Body of pancreas (tissue), 4 donors: ENCODE measurements around the gene ADAMTS13. TPM values are rescaled to one million over a fixed set of nuclear protein-coding genes. Genes with fewer than 3 reads are reported as not detected.
A peak's percentile ranks its signal among the peaks of the same experiment; 100 is the strongest.

ENCODE experiments used
- ATAC-seq: fragments of 150-250 bp; one replicate; pipeline ENCODE4 v1.9.1; 2016
- DNase-seq, 4 donors: peaks; one replicate each; pipeline ENCODE4 v3.0.0-alpha.2; 2019
- H3K27ac ChIP-seq, 4 donors: fragments of 200-600 bp; sonication (generic); 1 replicate in 3 of 4; 2 replicates in 1 of 4; pipeline versions ENCODE4 v1.5.1 to v1.6.1; 2016 to 2019; ENCODE audit warnings: mild to moderate bottlenecking in 1 of 4, mixed read lengths in 1 of 4, moderate library complexity in 1 of 4
- H3K27me3 ChIP-seq, 2 donors: fragments of 200-600 bp; sonication (generic); one replicate each; pipeline ENCODE4 v1.6.0; 2016; ENCODE audit warnings: mild to moderate bottlenecking in 1 of 2
- H3K36me3 ChIP-seq, 2 donors: fragments of 200-600 bp; sonication (generic); replicated peaks in 1 of 2; 2 replicates each; pipeline ENCODE4 v1.5.1; 2016; ENCODE audit warnings: low read depth in 2 of 2; ENCODE audit not compliant: insufficient read depth in 1 of 2
- H3K4me1 ChIP-seq: fragments of 200-600 bp; sonication (generic); one replicate; pipeline ENCODE4 v1.6.0; 2016
- H3K4me3 ChIP-seq, 2 donors: fragments of 200-600 bp; sonication (generic); 1 replicate in 1 of 2; 2 replicates in 1 of 2; pipeline ENCODE4 v1.5.1; 2016 to 2019
- H3K9me3 ChIP-seq, 3 donors: fragments of 200-600 bp; sonication (generic); 1 replicate in 2 of 3; 2 replicates in 1 of 3; pipeline ENCODE4 v1.5.1; 2016
- CTCF ChIP-seq, 7 experiments: fragments of 450-650 bp in 4 of 7; fragments of 200-600 bp in 3 of 7; sonication (generic) in 3 of 7; IDR thresholded peaks; one replicate each; pipeline ENCODE4 v1.5.1; 2016 to 2019; ENCODE audit warnings: antibody characterized with exemption in 7 of 7
- POLR2A ChIP-seq, 3 donors: fragments of 450-650 bp; IDR thresholded peaks; one replicate each; pipeline ENCODE4 v1.6.1; 2016; ENCODE audit warnings: antibody characterized with exemption in 3 of 3, mild to moderate bottlenecking in 2 of 3
- WGBS, 2 donors: methylation state at CpG; one replicate each; pipeline ENCODE4 v1.1.5; 2017; 5-methylcytosine and 5-hydroxymethylcytosine counted together
- intact Hi-C: fragments of 100-400 bp; cut with DNase I; formaldehyde crosslinking; loops from one replicate; pipeline ENCODE4 v1.15.1; 2023
- total RNA-seq, 2 donors: library from RNA; depleted of rRNA; stranded (reverse); fragments of >200 nt; gene quantifications; one replicate each; pipeline ENCODE4 v1.1.0, GENCODE V29; 2016

ADAMTS13 gene
- total RNA-seq, 2 donors from 2014 or later: 2.3 to 5.6 TPM

DNA sequence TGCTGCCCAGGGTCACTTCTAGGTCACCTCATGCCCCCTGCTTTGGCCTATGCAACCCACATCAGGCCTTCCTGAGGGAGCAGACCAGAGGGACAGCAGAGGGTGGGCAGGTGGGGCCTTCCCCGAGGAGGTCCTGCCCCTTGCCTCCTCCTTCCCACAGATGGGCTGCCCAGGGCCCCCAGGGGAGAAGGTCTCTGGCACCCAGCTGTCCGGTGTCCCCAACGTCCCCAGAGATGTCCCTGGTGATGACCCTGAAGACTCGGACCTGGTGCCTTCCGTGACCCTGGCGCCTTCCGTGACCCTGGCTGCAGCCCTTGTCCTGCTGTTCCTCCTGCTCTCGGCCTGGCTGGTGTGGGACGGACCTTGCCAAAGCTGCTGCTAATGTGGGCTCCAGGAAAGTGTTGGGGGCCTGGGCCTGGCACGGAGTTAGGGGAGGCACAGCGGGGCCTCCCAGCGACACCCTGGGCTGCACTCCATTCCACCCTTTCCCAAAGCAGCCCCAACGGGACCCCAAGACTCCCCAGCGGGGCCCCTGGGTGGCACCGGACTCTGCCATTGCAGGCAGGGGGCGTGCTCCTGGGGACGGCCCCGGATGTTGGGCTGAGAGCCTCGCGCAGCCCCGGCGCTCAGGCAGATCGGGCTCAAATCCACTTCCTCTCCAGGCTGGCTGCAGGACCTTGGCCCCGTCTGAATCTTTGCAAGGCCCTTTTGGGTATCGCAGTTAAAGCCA lies 63.5 kb downstream of the ADAMTS13 start:
- ATAC-seq (peak; percentile 14), DNase-seq (no peak)

GRCh38 chr9:133487331-133487725 lies 65.2 kb downstream of the ADAMTS13 start:
- WGBS, 2 donors: 50 to 74% methylated on average over 2 to 8 of the region's 8 CpGs
- H3K4me1 ChIP-seq: peaks cover 23% of the 10 kb centered on the region
- H3K27me3 ChIP-seq: no peaks in the 10 kb centered on the region
- no peak for TF ChIP-seq POLR2A (IDR thresholded peaks at IDR 0.05)
- no peaks in the 10 kb centered on the region for H3K9me3 ChIP-seq
- intact Hi-C loops: loop anchor here (5.0 to 10.0 kb wide), 3 partner anchors 80 to 300 kb away; partner anchors contain the start of gene SURF6
- H3K36me3 ChIP-seq: no peaks in the 10 kb centered on the region
- no peak for ATAC-seq
- DNase-seq: no peak
- H3K27ac ChIP-seq: no peak overlapping the region
- no peak overlapping the region for H3K4me3 ChIP-seq

More for the DNA sequence above, 63.5 kb downstream of the ADAMTS13 start:
- H3K4me1 ChIP-seq: peaks cover 18% of the 10 kb centered on the region
- no peaks in the 10 kb centered on the region for H3K36me3 ChIP-seq
- WGBS, 2 donors: 46 to 61% methylated on average over 4 to 22 of the region's 25 CpGs
- H3K4me3 ChIP-seq: no peak overlapping the region
- no peaks in the 10 kb centered on the region for H3K27me3 ChIP-seq
- peak overlapping the region in 2 of 4 donors; percentile 18 to 39 for H3K27ac ChIP-seq
- intact Hi-C loops: loop anchor here (5.0 to 10.0 kb wide), 3 partner anchors 78 to 298 kb away; partner anchors contain the start of gene SURF6
- no peak for TF ChIP-seq POLR2A (IDR thresholded peaks at IDR 0.05)
- TF ChIP-seq CTCF (IDR thresholded peaks at IDR 0.05): no peak
- H3K9me3 ChIP-seq: no peaks in the 10 kb centered on the region

DNA sequence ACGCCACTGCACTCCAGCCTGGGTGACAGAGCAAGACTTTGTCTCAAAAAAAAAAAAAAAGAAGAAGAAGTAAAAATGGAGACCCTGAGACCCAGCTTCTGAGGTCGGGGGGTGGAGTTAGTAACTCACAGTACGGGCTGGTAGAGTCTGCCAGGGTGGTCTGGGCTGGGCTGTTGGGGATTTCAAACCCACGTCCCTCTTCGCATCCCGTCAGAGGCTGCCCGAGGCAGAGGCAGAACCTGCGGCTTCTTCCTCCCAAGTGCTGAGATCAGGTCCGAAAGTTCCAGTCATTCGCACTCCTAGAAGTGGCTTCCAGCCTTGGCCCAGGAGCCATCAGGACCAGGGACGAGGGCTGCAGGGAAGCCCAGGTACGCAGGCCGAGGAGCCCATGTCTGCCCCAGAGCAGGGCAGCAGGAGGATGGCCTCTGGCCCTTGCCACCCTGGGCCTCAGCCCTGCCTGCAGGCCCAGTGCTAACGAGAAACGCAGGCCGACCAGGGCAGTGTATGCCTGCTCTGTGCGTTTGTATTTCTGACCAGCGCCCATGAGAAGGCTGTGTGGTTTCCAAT lies 66.6 kb downstream of the ADAMTS13 start:
- no peak for ATAC-seq
- H3K9me3 ChIP-seq: no peaks in the 10 kb centered on the region
- intact Hi-C loops: loop anchor here (5.0 to 10.0 kb wide), 3 partner anchors 81 to 301 kb away; partner anchors contain the start of gene SURF6
- no peaks in the 10 kb centered on the region for H3K27me3 ChIP-seq
- H3K4me1 ChIP-seq: peaks cover 26% of the 10 kb centered on the region
- H3K4me3 ChIP-seq: no peak overlapping the region
- no peaks in the 10 kb centered on the region for H3K36me3 ChIP-seq
- WGBS, 2 donors: 83 to 89% methylated on average over 10 to 18 of the region's 18 CpGs
- DNase-seq: no peak
- no peak overlapping the region for H3K27ac ChIP-seq
- TF ChIP-seq CTCF (IDR thresholded peaks at IDR 0.05) (no peak), POLR2A (IDR thresholded peaks at IDR 0.05) (no peak)

- no peak for TF ChIP-seq CTCF (IDR thresholded peaks at IDR 0.05)
- no peak for TF ChIP-seq POLR2A (IDR thresholded peaks at IDR 0.05)
- 70 to 76% methylated on average over 16 to 19 of the region's 19 CpGs for WGBS, 2 donors
- DNase-seq: no peak
- Histone ChIP-seq H3K27ac (no peak overlapping the region), H3K9me3 (no peaks in the 10 kb centered on the region), H3K4me3 (no peak overlapping the region), H3K36me3 (no peaks in the 10 kb centered on the region), H3K4me1 (peaks cover 26% of the 10 kb centered on the region), H3K27me3 (no peaks in the 10 kb centered on the region)
- no peak for ATAC-seq
- intact Hi-C loops: loop anchor here (5.0 to 10.0 kb wide), 4 partner anchors 82 to 475 kb away; partner anchors contain the start of gene SURF6
Observed at GRCh38 chr9:133489253-133490190, 67.4 kb downstream of the ADAMTS13 start.
